Stimulated activated CD4-positive, alpha-beta T cell treated with anti-CD3 and anti-CD28 coated beads, Interleukin-2, amount 100 ng/mL, for 4 hours (primary cell): Measurements from ENCODE around the gene DLG4.
"Not testable (repeated sequence)": the region's sequence is repeated elsewhere in the genome, so short reads cannot be mapped to it uniquely, and the experiment has no call there.

Experiments
- DNase-seq: peaks from one replicate; pipeline ENCODE4 v3.0.0-alpha.2; 2020; ENCODE audit warnings: low read depth

Gene DLG4

DNA sequence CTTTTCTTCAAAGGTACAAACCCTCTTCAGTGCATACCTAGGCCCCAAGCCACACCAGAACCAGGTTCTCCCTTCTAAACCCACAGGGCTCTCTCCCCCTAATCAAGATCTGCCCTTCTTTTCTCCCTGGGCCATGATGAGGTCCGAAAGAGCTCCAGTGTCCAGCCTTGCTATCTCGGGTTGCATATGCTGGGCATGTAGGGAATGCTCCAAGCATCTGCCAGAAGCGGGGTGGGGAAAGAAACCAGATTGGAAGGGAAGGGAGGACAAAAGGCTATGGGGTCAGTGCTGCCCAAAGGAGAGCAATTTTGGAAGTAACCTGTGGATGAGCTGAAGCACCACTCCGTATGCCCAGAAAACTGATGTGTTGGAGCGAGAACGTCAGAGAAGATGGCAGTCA lies 29.6 kb upstream of the DLG4 start:
- DNase-seq: no peak

- DNase-seq: no peak
Measured at GRCh38 chr17:7248796-7249195, 29.2 kb upstream of the DLG4 start.

GRCh38 chr17:7246779-7247178 lies 27.1 kb upstream of the DLG4 start:
- DNase-seq: no peak

- DNase-seq: not testable (repeated sequence)
Measured at GRCh38 chr17:7243838-7244237, 24.2 kb upstream of the DLG4 start.

DNA sequence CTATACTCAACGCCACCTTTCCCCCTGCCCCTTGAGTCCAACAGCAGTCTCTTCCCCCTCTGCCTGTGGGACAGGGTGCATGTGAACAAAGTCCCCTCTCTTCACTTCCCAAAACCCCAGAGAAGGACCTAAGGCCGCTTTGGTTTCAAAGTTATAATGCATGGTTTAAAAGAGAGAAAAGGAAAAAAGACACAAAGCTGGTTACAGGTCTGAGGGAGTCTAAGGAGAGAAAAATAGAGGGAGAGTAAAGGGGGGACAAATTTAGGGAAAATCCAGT lies 23.8 kb upstream of the DLG4 start:
- DNase-seq: no peak

GRCh38 chr17:7242717-7243452 lies 23.2 kb upstream of the DLG4 start:
- peak; percentile 88 for DNase-seq

GRCh38 chr17:7241783-7242716 lies 22.4 kb upstream of the DLG4 start, which contains the start of gene GABARAP:
TSS of gene GABARAP (minus strand) at chr17:7242449. CDS start at chr17:7242330, 119 bp downstream.
- peak; percentile 88 for DNase-seq

DNA sequence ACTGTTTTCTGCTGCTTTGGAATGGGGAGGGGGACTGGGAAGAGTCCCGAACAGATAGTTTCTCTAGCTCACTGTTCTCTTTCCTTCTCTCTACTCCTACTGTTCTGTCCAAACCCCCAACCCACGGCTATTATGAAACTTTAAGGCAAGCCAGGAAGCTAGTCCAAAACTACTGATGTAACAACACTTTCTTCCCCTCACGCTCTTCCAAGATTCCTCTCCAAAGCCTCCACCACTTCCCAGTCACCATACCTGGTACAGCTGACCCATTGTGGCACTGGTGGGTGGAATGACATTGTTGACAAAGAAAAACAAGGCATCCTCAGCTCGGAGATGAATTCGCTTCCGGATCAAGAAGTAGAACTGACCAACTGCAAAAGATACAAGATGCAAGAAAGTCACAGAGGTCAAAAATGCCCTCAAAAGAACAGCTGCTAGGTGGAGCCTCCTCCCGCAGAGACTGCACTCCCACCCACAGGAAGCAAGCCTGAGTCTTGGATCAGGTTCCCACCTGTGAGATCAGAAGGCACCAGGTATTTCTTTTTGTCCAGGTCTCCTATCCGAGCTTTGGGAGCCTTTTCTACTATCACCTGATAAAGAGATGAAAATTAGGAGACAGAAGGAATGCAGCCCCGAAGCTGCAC lies 21.6 kb upstream of the DLG4 start:
- no peak for DNase-seq

- DNase-seq: no peak
Measured at GRCh38 chr17:7240375-7240774, 20.7 kb upstream of the DLG4 start.

- peak; percentile 97 for DNase-seq
Measured at GRCh38 chr17:7239091-7240027, 19.7 kb upstream of the DLG4 start, which contains the start of gene PHF23. TSS of gene PHF23 (minus strand) at chr17:7239457. CDS start at chr17:7239279, 178 bp downstream.

- no peak for DNase-seq
Measured at GRCh38 chr17:7238420-7239090, 18.9 kb upstream of the DLG4 start.

DNA sequence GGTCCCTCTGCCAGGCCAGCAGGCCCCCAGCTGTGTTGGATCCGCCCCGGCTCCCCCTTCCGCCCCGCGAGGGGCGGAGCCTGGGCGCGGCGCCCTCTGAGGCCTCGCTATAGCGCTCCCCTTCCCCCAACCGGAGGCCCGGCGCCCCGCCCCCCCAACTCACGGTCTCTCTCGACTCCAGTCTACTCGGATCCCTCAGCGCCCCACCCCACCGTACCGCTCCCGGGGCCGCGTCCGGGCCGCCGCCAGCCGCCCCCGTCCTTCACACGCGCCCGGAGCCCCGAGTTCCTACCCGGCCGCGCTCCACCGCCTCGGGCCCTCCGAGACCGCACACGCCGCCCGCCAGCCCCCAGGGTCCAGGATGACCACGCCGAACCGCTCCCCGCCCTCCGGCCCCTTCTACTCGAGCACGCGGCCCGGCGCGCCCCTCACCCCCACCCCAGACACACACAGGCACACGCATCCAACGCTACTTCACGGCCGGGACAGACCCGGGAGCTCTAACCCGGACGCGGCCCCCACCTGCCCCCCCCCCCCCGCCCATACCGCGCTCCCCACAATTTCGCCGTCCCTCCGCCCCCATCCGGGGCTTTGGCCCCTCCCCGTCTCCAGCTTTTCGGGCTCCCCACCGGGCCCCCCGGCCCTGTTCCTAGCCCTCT lies 18.3 kb upstream of the DLG4 start:
- peak; percentile 85 for DNase-seq

- no peak for DNase-seq
Measured at GRCh38 chr17:7237266-7237760, 17.7 kb upstream of the DLG4 start.

GRCh38 chr17:7236808-7237207 lies 17.2 kb upstream of the DLG4 start:
- DNase-seq: no peak

- DNase-seq: no peak
Measured at GRCh38 chr17:7235693-7236665, 16.3 kb upstream of the DLG4 start.

GRCh38 chr17:7234083-7234951 lies 14.7 kb upstream of the DLG4 start, which contains the start of gene DVL2:
TSS of gene DVL2 (minus strand) at chr17:7234517. CDS start at chr17:7234262, 255 bp downstream.
- DNase-seq: peak; percentile 95

- DNase-seq: no peak
Measured at GRCh38 chr17:7233701-7234082, 14.1 kb upstream of the DLG4 start.

- DNase-seq: no peak
Measured at GRCh38 chr17:7232114-7232513, 12.5 kb upstream of the DLG4 start.
